Measurements from ENCODE around the gene IZUMO4.
A peak's percentile ranks its signal among the peaks of the same experiment; 100 is the strongest.
"Not testable (repeated sequence)": the region's sequence is repeated elsewhere in the genome, so short reads cannot be mapped to it uniquely, and the experiment has no call there.

IZUMO4 gene

DNA sequence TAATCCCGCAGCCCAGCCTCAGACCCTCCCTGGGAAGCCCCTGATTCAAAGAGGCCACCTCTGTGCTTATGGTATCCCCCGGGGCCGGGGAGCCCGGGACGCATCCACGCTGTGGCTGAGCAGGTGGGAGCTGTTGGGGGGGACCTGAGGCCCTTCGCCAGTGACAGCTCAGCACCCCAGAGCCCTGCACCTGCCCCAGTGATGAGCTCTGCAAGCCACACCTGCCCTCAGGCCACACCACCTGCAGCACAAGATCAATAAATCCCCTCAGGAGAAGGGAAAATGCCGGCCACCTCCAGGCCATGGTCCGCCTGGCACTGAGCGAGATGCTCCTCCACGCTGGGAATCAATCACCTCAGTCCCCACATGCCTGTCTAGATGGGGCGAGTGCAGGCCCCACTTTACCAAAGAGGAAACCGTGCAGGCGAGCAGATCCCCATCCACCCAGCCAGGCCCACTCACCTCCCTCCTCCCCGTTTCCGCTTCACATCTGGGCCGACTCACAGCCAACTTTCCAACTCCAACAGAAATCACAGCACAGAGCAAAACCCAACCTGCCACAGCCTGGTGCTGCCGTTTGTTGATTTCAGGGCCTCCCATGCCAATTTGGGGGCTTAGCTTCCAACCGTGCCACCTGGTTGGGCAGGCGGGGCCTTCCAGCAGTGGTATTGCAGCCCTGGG lies 13.4 kb upstream of the IZUMO4 start:
- peak; percentile 82 for DNase-seq

DNA sequence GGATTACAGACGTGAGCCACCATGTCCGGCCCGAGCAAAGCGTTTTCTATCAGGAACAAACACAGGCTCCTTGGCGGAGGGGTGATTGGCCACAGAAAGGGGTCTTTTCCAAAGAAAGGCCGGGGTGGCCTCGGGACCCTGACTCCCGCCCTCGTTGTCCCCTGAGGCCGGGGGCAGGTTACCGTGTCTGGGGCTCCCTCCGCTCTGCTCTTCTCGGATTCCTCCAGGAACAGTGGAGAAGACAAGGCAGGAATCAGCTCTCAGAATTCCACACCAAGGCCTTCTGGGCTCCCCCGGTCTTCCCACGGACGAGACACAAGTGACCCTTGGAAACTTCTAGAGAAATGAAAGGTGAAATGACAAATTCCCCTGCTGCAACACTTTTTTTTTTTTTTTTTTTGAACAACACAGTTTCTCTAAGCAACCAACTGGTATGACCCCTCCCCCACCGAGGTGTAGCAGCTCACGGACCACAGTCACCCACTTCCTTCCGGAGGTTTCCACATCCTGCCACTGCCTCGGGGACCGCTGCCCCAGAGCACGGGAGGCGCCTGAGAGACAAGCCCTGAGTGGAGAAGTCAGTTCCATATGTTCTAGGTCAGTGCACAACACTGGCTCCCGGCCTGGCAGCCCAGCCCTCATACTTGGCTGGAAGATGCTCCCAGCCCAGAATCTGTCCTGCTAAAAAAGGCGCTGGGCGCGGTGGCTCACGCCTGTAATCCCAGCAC lies 11.6 kb upstream of the IZUMO4 start:
- peak; percentile 97 for DNase-seq

- not testable (repeated sequence) for DNase-seq
Measured at GRCh38 chr19:2086695-2087620, 9.8 kb upstream of the IZUMO4 start.

GRCh38 chr19:2087621-2088100 lies 9.1 kb upstream of the IZUMO4 start:
- peak; percentile 64 for DNase-seq

DNA sequence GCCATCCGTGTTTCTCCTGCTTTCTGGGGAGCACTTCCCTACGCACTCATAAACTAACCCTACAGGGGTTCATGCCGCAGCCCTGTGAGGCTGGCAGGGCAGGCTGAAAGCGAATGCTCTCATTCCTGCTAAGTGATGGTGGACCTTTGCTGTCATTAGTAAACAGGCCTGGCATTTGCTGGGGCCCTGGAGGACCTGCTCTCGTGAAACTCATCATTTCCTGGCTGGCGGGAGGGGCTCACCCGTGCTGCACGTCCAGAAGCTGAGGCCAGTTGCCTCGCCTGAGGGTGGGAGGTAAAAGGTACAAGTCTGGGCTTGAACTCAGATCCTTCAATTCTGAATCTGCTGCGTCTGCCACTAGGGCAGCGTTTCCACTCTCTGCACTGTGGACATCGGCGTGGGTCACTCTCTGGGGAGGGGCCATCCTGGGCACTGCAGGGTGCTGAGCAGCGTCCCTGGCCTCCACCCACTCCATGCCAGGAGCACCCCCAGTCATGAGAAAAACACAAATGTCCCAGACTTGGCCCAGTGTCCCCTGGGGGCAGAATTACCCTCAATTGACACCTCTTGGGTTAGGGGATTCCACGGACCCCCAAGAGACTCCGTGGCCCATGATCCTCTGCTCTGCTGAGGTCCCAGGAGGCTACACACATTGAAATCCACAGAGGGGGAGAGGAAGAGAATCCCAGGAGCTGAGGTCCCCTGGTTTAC lies 7.6 kb upstream of the IZUMO4 start:
- no peak for DNase-seq

GRCh38 chr19:2089727-2090053 lies 7.0 kb upstream of the IZUMO4 start:
- DNase-seq = no peak

- DNase-seq = not testable (repeated sequence)
Measured at GRCh38 chr19:2091926-2092525, 4.7 kb upstream of the IZUMO4 start.

- peak; percentile 90 for DNase-seq
Measured at GRCh38 chr19:2096034-2096479, 658 bp upstream of the IZUMO4 start, which contains the start of gene MOB3A. MOB3A (minus strand) TSS chr19:2096326; CDS start chr19:2078560, 17,766 bp downstream.

- DNase-seq = peak; percentile 79
Measured at GRCh38 chr19:2097203-2097885, 629 bp downstream of the IZUMO4 start.

- DNase-seq = no peak
Measured at GRCh38 chr19:2097886-2098327, 1.2 kb downstream of the IZUMO4 start.

GRCh38 chr19:2099054-2099501 lies 2.4 kb downstream of the IZUMO4 start:
- DNase-seq = no peak

DNA sequence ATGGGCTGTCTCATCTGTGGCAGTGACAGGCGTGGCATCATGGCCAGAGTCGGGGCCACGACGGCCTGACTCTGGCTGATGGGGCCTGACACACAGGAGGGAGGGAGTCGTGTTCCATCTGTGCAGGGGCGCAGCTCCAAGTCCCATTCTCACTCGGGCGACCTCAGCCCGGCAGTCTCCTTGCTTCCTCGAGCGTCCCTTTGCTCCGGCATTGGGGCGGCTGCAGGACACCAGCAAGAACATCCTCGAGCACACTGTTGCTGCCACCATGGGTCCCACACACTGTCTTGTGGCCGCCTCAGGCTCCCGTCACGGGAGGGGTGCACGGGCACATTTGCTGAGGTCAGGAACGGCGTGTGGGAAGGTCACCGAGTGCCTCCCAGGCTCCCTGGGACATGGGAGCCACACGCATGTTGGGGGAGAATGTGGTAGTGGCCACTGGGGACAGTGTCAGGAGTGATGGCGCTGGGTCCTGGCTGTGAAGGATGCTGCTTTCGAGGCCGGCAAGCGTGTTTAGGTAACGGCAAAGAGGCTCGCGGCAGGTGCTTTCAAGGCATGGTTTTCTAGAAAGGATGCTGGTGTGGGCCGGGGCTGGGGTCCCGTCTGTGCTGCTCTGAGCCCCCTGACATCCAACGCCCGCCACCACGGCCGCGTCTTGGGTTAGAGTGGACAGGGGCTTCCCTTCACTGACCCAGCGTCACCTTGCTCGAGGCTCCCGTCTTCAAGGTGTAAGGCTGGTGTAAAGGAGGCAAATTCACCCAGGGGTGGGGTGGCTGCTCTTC lies 3.4 kb downstream of the IZUMO4 start:
- DNase-seq = no peak

GRCh38 chr19:2100719-2101061 lies 4.0 kb downstream of the IZUMO4 start:
- DNase-seq = no peak

GRCh38 chr19:2101417-2102335 lies 5.0 kb downstream of the IZUMO4 start:
- DNase-seq = no peak

DNA sequence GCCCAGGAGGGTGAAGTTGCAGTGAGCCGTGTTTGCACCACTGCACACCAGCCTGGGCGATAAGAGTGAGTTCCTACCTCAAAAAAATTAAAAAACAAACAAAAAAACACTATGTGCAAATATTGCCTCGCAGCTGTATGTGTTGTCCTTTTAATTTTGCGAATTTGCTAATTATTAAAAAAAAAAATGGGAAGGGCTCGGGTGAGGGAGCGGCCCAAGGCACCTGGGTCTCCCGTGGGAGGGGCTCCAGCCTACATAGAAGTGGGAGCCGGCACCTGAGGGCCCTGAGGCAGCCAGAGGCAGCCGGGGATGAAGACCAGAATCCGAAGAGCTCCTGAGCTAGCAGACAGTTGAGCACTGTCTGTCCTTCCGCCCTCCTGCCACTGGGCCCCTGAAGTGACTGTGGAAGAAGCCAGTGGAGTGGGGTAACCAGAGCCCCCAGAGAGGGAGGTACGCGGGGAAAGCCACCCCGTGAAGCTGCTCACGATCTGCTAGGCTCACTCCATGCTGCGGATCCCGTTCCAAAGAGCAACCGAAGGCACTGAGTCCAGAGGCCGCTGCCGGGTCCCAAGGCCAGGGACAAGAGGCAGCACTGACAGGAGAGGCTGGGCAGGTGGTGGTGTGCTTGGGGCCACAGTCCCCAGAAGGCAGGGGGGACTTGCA lies 6.5 kb downstream of the IZUMO4 start:
- no peak for DNase-seq

- no peak for DNase-seq
Measured at GRCh38 chr19:2108251-2109016, 11.7 kb downstream of the IZUMO4 start.

DNA sequence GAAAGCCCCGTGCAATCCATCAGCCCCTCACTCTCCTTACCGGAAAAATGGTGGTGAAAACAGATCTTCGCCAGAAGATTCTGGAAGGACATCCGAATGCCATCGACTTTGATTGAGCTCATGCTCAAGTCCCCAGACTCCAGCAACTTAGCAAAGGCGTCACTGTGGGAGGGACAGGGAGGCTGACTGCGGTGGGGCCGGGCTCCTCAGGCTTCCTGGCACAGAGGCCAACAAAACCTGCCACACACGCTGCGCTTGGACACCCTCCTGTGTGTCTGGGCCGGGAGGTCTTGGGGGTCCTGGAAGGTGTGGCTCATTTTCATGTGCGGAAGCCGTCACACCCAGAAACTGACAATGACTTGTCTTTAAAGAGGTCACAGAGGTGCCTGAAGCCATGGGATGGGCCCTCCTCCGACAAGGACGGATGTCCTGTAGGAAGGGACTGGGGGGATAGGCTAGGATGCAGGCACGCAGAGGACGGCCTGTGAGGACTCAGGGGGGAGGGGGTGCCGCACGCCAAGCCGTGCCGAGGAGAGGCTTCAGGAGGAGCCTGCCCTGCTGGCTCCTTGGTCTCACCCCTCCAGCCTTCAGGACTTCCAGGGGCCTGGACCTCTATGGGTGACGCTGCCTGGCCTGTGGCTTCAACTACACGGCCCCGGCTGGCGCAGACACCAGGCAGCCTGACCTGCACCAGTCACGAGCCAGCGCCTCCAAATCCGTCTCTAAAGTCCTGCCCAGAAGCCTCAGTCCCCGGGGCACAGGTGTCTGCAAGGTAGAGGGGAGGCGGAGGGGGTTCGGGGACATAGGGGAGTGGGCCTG lies 12.5 kb downstream of the IZUMO4 start:
- no peak for DNase-seq

Data from CD4-positive, alpha-beta T cell treated with Interleukin-17A for 1 hour (primary cell).